Measurements from ENCODE around the gene LRP5. TPM values are rescaled to one million over a fixed set of nuclear protein-coding genes. Genes with fewer than 3 reads are reported as not detected.

LRP5 gene
- total and polyA plus RNA-seq, 9 of the 15 experiments (the other 6 are each of a cell fraction or from before 2014, with no cell fraction given), result 0.48 to 44.2 (median 13.5) TPM

- WGBS (ENCODE audit: insufficient coverage, low coverage, missing lambda C conversion rate), result 84% methylated on average over 18 of the region's 18 CpGs
- Histone ChIP-seq H2AFZ (ENCODE audit: low read depth, low read length) (no peak overlapping the region), H3K4me2 (ENCODE audit: insufficient read depth, low read length) (no peak overlapping the region), H3K27ac (ENCODE audit: extremely low read depth, low read depth, low read length) (no peak overlapping the region), H3K27me3 (ENCODE audit: control insufficient read depth in 2 of 2, insufficient read depth in 2 of 2, low read length in 2 of 2) (no peaks in the 10 kb centered on the region), H3K36me3 (ENCODE audit: control insufficient read depth, insufficient read depth, low read length) (peaks cover 28% of the 10 kb centered on the region; the same call in 2 of the 3 replicates), H3K4me3 (no peak overlapping the region), H3K9ac (ENCODE audit: insufficient read depth in 1 of 2, low read depth in 2 of 2, low read length in 2 of 2) (0 out of 4 replicates have a peak overlapping the region, but pooled peaks of 1 of the 2 experiments have one; percentile 61), H4K20me1 (replicated peaks; ENCODE audit: control insufficient read depth, insufficient read depth, low read length) (peaks cover 30% of the 10 kb centered on the region), H3K9me3 (replicated peaks; ENCODE audit: control insufficient read depth, insufficient read depth, low read depth, low read length) (no peaks in the 10 kb centered on the region), H3K4me1 (replicated peaks in 1 of 2; ENCODE audit: control insufficient read depth in 2 of 2, insufficient read depth in 2 of 2, low read length in 2 of 2) (peaks cover 0 to 35% of the 10 kb centered on the region in 2 experiments; a peak in 2 of 5 replicates), H3K79me2 (ENCODE audit: control insufficient read depth, insufficient read depth, low read length) (peaks cover 78% of the 10 kb centered on the region), H3K9me1 (ENCODE audit: control insufficient read depth, insufficient read depth, low read length) (peaks cover 3% of the 10 kb centered on the region)
- TF ChIP-seq MTA3 (IDR thresholded peaks at IDR 0.05; ENCODE audit: borderline replicate concordance) (no peak), CBFB (CRISPR knock-in tag; IDR thresholded peaks at IDR 0.05) (no peak), CBX8 (IDR thresholded peaks at IDR 0.05; ENCODE audit: borderline replicate concordance, extremely low read depth, low read depth, low read length, poor library complexity, severe bottlenecking) (no peak), GTF2E2 (tag; IDR thresholded peaks at IDR 0.05) (no peak), CTCF (IDR thresholded peaks at IDR 0.05 in 2 of 3, conservative IDR thresholded peaks at IDR 0.05 in 1 of 3; ENCODE audit: insufficient read depth in 2 of 3, low read depth in 1 of 3, low read length in 3 of 3) (0 out of 6 replicates have a peak, but pooled peaks of 1 of the 3 experiments have one; percentile 3), RERE (CRISPR knock-in tag; IDR thresholded peaks at IDR 0.05; ENCODE audit: borderline replicate concordance) (no peak), WHSC1 (IDR thresholded peaks at IDR 0.05; ENCODE audit: low read length) (no peak), MYC (IDR thresholded peaks at IDR 0.05; ENCODE audit: low read depth, low read length) (no peak), MYC (CRISPR knock-in tag; IDR thresholded peaks at IDR 0.05; ENCODE audit: borderline replicate concordance, low read depth) (no peak)
- DNase-seq (ENCODE audit: extremely low read depth in 1 of 4, low spot score in 3 of 4) (no peak), ATAC-seq (no peak), FAIRE-seq (no peak)
- intact Hi-C loops (cut with micrococcal nuclease) (no loop called here), in situ Hi-C loops (cut with MboI) (no loop called here)
- no TSS peak for BruUV-seq (replicated peaks)
- CTCF ChIA-PET (ENCODE audit: low intra/inter-chr PET ratio), result no interaction called here
- POLR2A ChIA-PET, result interaction anchor here (0.6 to 2.3 kb wide), 5 partner anchors 9 to 116 kb away, joined by 3 to 14 read pairs (median 4); no protein-coding TSS in a partner anchor
These were observed 13.0 kb downstream of the LRP5 start for GRCh38 chr11:68325183-68325906.

Data from K562 (cell line).